HepG2 (cell line): Measurements from ENCODE around the gene CHID1. TPM values are rescaled to one million over a fixed set of nuclear protein-coding genes. Genes with fewer than 3 reads are reported as not detected.

ENCODE experiments used
- ATAC-seq: fragments of 200-7000 bp; cut with Tn5 transposase; 3 replicates; pipeline ENCODE4 v1.9.1; 2020; ENCODE audit warnings: mild to moderate bottlenecking, moderate library complexity
- BruUV-seq: library from RNA; stranded (reverse); fragments of 400-500 nt; replicated peaks from 2 replicates; lab custom pipeline; 2021; lab: Mats Ljungman, UMichigan
- CTCF ChIA-PET: fragments of 300-600 bp; formaldehyde crosslinking; extraction: SDS; loops from one replicate; lab custom pipeline; 2021; ENCODE audit warnings: low total read pairs, inconsistent platforms, low intra/inter-chr PET ratio; lab: Yijun Ruan, JAX
- POLR2A ChIA-PET: fragments of 350-600 bp; sonication (Branson Sonifier 250); formaldehyde crosslinking; loops from one replicate; lab custom pipeline; 2020; ENCODE audit warnings: antibody characterized with exemption, inconsistent platforms; lab: Yijun Ruan, JAX
- DNase-seq: peaks from one replicate; pipeline ENCODE4 v3.0.0-alpha.2; 2015; ENCODE audit warnings: low spot score
- FAIRE-seq: peaks from 3 replicates; lab custom pipeline; 2011; peaks lifted over from hg19 to GRCh38; lab: Jason Lieb, UNC
- H2AFZ ChIP-seq: one replicate; pipeline ENCODE4 v1.6.1; 2011; ENCODE audit warnings: low read length, inconsistent platforms
- H3K27ac ChIP-seq: fragments of 300-600 bp; 3 replicates; pipeline ENCODE4 v1.8.0; 2011; ENCODE audit warnings: mixed run types, mild to moderate bottlenecking, mixed read lengths, low read length, inconsistent platforms; ENCODE audit not compliant: insufficient read depth; ENCODE audit errors: extremely low read length
- H3K27me3 ChIP-seq, 2 experiments: fragments of 200-600 bp in 1 of 2; 2 replicates in 1 of 2; 3 replicates in 1 of 2; pipeline versions ENCODE4 v1.6.0 to v1.8.0; 2011; ENCODE audit warnings: low read length in 2 of 2, mild to moderate bottlenecking in 2 of 2, moderate library complexity in 2 of 2, inconsistent platforms in 1 of 2; ENCODE audit not compliant: insufficient read depth in 2 of 2, control insufficient read depth in 1 of 2
- H3K36me3 ChIP-seq, 2 experiments: fragments of 200-600 bp in 1 of 2; replicated peaks in 1 of 2; 2 replicates in 1 of 2; 3 replicates in 1 of 2; pipeline versions ENCODE4 v1.5.1 to v1.8.0; 2011; ENCODE audit warnings: low read length in 2 of 2, inconsistent platforms in 1 of 2; ENCODE audit not compliant: insufficient read depth in 2 of 2, control insufficient read depth in 1 of 2
- H3K4me1 ChIP-seq: 2 replicates; pipeline ENCODE4 v1.5.1; 2012; ENCODE audit warnings: low read length, inconsistent platforms; ENCODE audit not compliant: insufficient read depth
- H3K4me2 ChIP-seq: 2 replicates; pipeline ENCODE4 v1.6.0; 2011; ENCODE audit warnings: low read depth, low read length, inconsistent platforms
- H3K4me3 ChIP-seq, 3 experiments: fragments of 200-600 bp in 1 of 3; sonication (generic), shearing (Covaris generic) in 1 of 3; replicated peaks in 1 of 3; 2 replicates each; pipeline ENCODE4 v1.5.1; 2011 to 2016; ENCODE audit warnings: low read length in 3 of 3, inconsistent platforms in 2 of 3, low read depth in 2 of 3, mild to moderate bottlenecking in 2 of 3, control low read depth in 1 of 3, mixed read lengths in 1 of 3; ENCODE audit not compliant: insufficient read depth in 1 of 3
- H3K79me2 ChIP-seq: one replicate; pipeline ENCODE4 v1.6.1; 2011; ENCODE audit warnings: low read length, inconsistent platforms; ENCODE audit not compliant: insufficient read depth
- H3K9ac ChIP-seq: 2 replicates; pipeline ENCODE4 v1.6.0; 2011; ENCODE audit warnings: mild to moderate bottlenecking, low read depth, low read length, inconsistent platforms; ENCODE audit not compliant: insufficient read depth
- H3K9me3 ChIP-seq: 2 replicates; pipeline ENCODE4 v1.5.1; 2012; ENCODE audit warnings: mild to moderate bottlenecking, low read length
- H4K20me1 ChIP-seq: 2 replicates; pipeline ENCODE4 v1.6.0; 2011; ENCODE audit warnings: inconsistent platforms, mild to moderate bottlenecking, low read length, moderate library complexity; ENCODE audit not compliant: insufficient read depth
- CBX2 ChIP-seq, 2 experiments: fragments of 200-600 bp in 1 of 2; sonication (generic); formaldehyde crosslinking in 1 of 2; IDR thresholded peaks; 2 replicates each; pipeline versions ENCODE4 v1.7.0 to v1.8.1; 2018 to 2022; ENCODE audit warnings: low read depth in 2 of 2, low read length in 1 of 2, mild to moderate bottlenecking in 1 of 2, missing genetic modification reagents in 1 of 2
- KDM5B ChIP-seq: sonication (generic); formaldehyde crosslinking; IDR thresholded peaks from 2 replicates; pipeline ENCODE4 v1.4.0; 2020; ENCODE audit warnings: missing genetic modification reagents, mild to moderate bottlenecking, borderline replicate concordance
- MAFF ChIP-seq: IDR thresholded peaks from 2 replicates; pipeline ENCODE4 v1.6.1; 2011; ENCODE audit warnings: low read depth, low read length, improper control_type of control experiment
- NAIF1 ChIP-seq: sonication (generic); formaldehyde crosslinking; IDR thresholded peaks from 2 replicates; pipeline ENCODE4 v1.5.0; 2020; ENCODE audit warnings: mild to moderate bottlenecking, missing genetic modification reagents, borderline replicate concordance
- ZMYM2 ChIP-seq: sonication (generic); formaldehyde crosslinking; IDR thresholded peaks from 2 replicates; pipeline ENCODE4 v1.8.0; 2022; ENCODE audit warnings: mild to moderate bottlenecking, missing genetic modification reagents
- ZNF749 ChIP-seq: sonication (generic); formaldehyde crosslinking; IDR thresholded peaks from 2 replicates; pipeline ENCODE4 v1.8.0; 2022; ENCODE audit warnings: mild to moderate bottlenecking, missing genetic modification reagents, moderate library complexity, borderline replicate concordance
- ZSCAN12 ChIP-seq: sonication (generic); formaldehyde crosslinking; IDR thresholded peaks from 2 replicates; pipeline ENCODE4 v1.9.0; 2021; ENCODE audit warnings: mild to moderate bottlenecking, missing genetic modification reagents
- WGBS: methylation state at CpG from one replicate; pipeline ENCODE4 v1.1.6; 2017; ENCODE audit warnings: low lambda C conversion rate; 5-methylcytosine and 5-hydroxymethylcytosine counted together
- in situ Hi-C: cut with HindIII; loops from 2 replicates; pipeline ENCODE4 v1.10.0; 2017; ENCODE audit warnings: low pct_unique_long_range_greater_than_20kb; ENCODE audit not compliant: extremely low pct_ligation_motif_present
- intact Hi-C: fragments of 100-400 bp; cut with micrococcal nuclease; formaldehyde crosslinking; loops from one replicate; pipeline ENCODE4 v1.10.0; 2022; ENCODE audit not compliant: unreplicated experiment
- polyA plus RNA-seq, 8 experiments: library from polyadenylated mRNA; depleted of rRNA in 3 of 8; stranded (reverse) in 7 of 8; unstranded in 1 of 8; fragments of >200 nt; fragmentation: Illumina TruSeq in 4 of 8; extraction: Trizol in 4 of 8; gene quantifications; 2 replicates each; pipeline versions ENCODE4 v1.2.1 to v1.2.3, GENCODE V29; 2011 to 2016; ENCODE audit warnings: low read depth in 4 of 8, missing spikeins in 1 of 8, mixed read lengths in 1 of 8; ENCODE audit not compliant: insufficient read depth in 1 of 8
- total RNA-seq, 5 experiments: library from RNA; depleted of rRNA; stranded (reverse); fragments of >200 nt; fragmentation: Illumina TruSeq; extraction: Trizol; gene quantifications; 2 replicates each; pipeline ENCODE4 v1.2.3, GENCODE V29; 2016; ENCODE audit warnings: low read depth in 1 of 5
- TF ChIP-seq, protein P1 (sequence below): sonication (generic); formaldehyde crosslinking; IDR thresholded peaks from 2 replicates; pipeline ENCODE4 v1.5.0; 2020; ENCODE audit warnings: mild to moderate bottlenecking, missing genetic modification reagents
- TF ChIP-seq, protein P2 (sequence below): sonication (generic); formaldehyde crosslinking; IDR thresholded peaks from 2 replicates; pipeline ENCODE4 v1.4.0; 2020; ENCODE audit warnings: missing genetic modification reagents

The CHID1 gene
- total and polyA plus RNA-seq, 2 of the 13 experiments (the other 11 are each of a cell fraction or from before 2014, with no cell fraction given), result 65.1 to 93.6 TPM

DNA sequence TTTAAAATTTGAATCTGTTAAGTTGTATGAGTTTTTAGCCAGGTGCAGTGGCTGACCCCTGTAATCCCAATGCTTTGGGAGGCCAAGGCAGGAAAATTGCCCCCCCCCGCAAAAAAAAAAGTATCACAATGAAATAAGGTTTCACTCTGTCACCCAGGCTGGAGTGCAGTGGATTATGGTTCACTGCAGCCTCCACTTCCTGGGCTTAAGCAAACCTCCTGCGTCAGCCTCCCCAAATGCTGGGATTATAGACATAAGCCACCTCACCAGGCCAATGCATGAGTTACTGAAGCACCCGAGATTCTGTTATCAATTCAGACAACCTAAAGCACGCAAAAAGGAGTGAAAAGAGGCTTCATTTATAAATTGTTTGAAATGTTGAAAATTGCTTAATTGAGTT is 2.4 kb upstream of the CHID1 start:
- in situ Hi-C loops (no loop called here), intact Hi-C loops (no loop called here)
- Histone ChIP-seq H3K9me3 (no peaks in the 10 kb centered on the region), H3K27ac (no peak overlapping the region), H4K20me1 (no peaks in the 10 kb centered on the region), H3K36me3 (peaks cover 0 to 3% of the 10 kb centered on the region in 2 experiments; a peak in 1 of 5 replicates), H3K79me2 (peaks cover 27% of the 10 kb centered on the region), H3K9ac (no peak overlapping the region), H3K4me2 (no peak overlapping the region), H3K27me3 (no peaks in the 10 kb centered on the region; a peak in 1 of 5 replicates), H3K4me3 (no peak overlapping the region), H2AFZ (no peak overlapping the region), H3K4me1 (peaks cover 56% of the 10 kb centered on the region)
- no peak for TF ChIP-seq ZMYM2 (CRISPR knock-in tag)
- TF ChIP-seq ZNF749 (CRISPR knock-in tag), result no peak
- no peak for TF ChIP-seq KDM5B (CRISPR knock-in tag)
- TF ChIP-seq, protein P1, sequence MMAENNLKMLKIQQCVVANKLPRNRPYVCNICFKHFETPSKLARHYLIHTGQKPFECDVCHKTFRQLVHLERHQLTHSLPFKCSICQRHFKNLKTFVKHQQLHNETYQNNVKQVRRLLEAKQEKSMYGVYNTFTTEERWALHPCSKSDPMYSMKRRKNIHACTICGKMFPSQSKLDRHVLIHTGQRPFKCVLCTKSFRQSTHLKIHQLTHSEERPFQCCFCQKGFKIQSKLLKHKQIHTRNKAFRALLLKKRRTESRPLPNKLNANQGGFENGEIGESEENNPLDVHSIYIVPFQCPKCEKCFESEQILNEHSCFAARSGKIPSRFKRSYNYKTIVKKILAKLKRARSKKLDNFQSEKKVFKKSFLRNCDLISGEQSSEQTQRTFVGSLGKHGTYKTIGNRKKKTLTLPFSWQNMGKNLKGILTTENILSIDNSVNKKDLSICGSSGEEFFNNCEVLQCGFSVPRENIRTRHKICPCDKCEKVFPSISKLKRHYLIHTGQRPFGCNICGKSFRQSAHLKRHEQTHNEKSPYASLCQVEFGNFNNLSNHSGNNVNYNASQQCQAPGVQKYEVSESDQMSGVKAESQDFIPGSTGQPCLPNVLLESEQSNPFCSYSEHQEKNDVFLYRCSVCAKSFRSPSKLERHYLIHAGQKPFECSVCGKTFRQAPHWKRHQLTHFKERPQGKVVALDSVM (CRISPR knock-in tag), result peak; percentile 67
- POLR2A ChIA-PET, result interaction anchor here (1.1 kb wide), 1 partner anchor 94 kb away, joined by 3 read pairs; the partner anchor contains the start of gene PNPLA2
- 92% methylated on average over 4 of the region's 4 CpGs for WGBS
- no peak for FAIRE-seq
- ATAC-seq, result no peak
- DNase-seq, result no peak
- BruUV-seq, result no TSS peak
- CTCF ChIA-PET, result no interaction called here

DNA sequence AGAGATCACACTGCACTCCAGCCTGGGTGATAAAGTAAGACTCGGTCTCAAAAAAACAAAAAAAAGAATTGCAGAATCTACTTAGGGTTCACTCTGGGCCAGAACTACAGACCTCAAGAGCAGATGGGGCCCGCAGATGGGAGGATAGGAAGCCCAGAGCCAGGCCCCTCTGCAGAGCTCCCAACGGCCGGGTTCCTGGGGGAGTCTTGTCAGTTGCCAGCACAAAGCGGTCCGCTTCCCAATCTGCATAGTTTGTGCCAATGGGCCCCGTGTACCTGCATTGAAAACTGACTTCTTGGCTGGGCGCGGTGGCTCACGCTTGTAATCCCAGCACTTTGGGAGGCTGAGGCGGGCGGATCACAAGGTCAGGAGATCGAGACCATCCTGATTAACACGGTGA is 1.7 kb upstream of the CHID1 start:
- DNase-seq (no peak), ATAC-seq (no peak), FAIRE-seq (no peak)
- peaks cover 30% of the 10 kb centered on the region for H3K79me2 ChIP-seq
- peaks cover 0 to 6% of the 10 kb centered on the region in 2 experiments; a peak in 1 of 5 replicates for H3K36me3 ChIP-seq
- BruUV-seq, result no TSS peak
- no peak overlapping the region for H3K4me3 ChIP-seq
- ChIA-PET CTCF (no interaction called here), POLR2A (interaction anchor here (0.8 to 3.3 kb wide), 5 partner anchors 9 to 93 kb away, joined by 3 to 24 read pairs (median 3); partner anchors contain the start of genes AP2A2 and PNPLA2)
- no peaks in the 10 kb centered on the region for H3K9me3 ChIP-seq
- in situ Hi-C loops, result no loop called here
- H3K27me3 ChIP-seq, result no peaks in the 10 kb centered on the region; a peak in 1 of 5 replicates
- no peak overlapping the region for H3K4me2 ChIP-seq
- peaks cover 56% of the 10 kb centered on the region for H3K4me1 ChIP-seq
- no peak overlapping the region for H3K27ac ChIP-seq
- no peak overlapping the region for H2AFZ ChIP-seq
- no peak overlapping the region for H3K9ac ChIP-seq
- intact Hi-C loops, result no loop called here
- H4K20me1 ChIP-seq, result no peaks in the 10 kb centered on the region
- WGBS, result 98% methylated on average over 14 of the region's 14 CpGs
- TF ChIP-seq ZSCAN12 (CRISPR knock-in tag) (no peak), MAFF (no peak), CBX2 (IDR thresholded peaks at IDR 0.05; ENCODE audit: low read depth, low read length) (no peak), CBX2 (CRISPR knock-in tag; IDR thresholded peaks at IDR 0.05; ENCODE audit: low read depth) (no peak), NAIF1 (CRISPR knock-in tag) (no peak)
- TF ChIP-seq, protein P2, sequence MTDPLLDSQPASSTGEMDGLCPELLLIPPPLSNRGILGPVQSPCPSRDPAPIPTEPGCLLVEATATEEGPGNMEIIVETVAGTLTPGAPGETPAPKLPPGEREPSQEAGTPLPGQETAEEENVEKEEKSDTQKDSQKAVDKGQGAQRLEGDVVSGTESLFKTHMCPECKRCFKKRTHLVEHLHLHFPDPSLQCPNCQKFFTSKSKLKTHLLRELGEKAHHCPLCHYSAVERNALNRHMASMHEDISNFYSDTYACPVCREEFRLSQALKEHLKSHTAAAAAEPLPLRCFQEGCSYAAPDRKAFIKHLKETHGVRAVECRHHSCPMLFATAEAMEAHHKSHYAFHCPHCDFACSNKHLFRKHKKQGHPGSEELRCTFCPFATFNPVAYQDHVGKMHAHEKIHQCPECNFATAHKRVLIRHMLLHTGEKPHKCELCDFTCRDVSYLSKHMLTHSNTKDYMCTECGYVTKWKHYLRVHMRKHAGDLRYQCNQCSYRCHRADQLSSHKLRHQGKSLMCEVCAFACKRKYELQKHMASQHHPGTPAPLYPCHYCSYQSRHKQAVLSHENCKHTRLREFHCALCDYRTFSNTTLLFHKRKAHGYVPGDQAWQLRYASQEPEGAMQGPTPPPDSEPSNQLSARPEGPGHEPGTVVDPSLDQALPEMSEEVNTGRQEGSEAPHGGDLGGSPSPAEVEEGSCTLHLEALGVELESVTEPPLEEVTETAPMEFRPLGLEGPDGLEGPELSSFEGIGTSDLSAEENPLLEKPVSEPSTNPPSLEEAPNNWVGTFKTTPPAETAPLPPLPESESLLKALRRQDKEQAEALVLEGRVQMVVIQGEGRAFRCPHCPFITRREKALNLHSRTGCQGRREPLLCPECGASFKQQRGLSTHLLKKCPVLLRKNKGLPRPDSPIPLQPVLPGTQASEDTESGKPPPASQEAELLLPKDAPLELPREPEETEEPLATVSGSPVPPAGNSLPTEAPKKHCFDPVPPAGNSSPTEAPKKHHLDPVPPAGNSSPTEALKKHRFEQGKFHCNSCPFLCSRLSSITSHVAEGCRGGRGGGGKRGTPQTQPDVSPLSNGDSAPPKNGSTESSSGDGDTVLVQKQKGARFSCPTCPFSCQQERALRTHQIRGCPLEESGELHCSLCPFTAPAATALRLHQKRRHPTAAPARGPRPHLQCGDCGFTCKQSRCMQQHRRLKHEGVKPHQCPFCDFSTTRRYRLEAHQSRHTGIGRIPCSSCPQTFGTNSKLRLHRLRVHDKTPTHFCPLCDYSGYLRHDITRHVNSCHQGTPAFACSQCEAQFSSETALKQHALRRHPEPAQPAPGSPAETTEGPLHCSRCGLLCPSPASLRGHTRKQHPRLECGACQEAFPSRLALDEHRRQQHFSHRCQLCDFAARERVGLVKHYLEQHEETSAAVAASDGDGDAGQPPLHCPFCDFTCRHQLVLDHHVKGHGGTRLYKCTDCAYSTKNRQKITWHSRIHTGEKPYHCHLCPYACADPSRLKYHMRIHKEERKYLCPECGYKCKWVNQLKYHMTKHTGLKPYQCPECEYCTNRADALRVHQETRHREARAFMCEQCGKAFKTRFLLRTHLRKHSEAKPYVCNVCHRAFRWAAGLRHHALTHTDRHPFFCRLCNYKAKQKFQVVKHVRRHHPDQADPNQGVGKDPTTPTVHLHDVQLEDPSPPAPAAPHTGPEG, result no peak
